Measurements from ENCODE around the gene DCTPP1.
A peak's percentile ranks its signal among the peaks of the same experiment; 100 is the strongest.

DCTPP1 gene

DNA sequence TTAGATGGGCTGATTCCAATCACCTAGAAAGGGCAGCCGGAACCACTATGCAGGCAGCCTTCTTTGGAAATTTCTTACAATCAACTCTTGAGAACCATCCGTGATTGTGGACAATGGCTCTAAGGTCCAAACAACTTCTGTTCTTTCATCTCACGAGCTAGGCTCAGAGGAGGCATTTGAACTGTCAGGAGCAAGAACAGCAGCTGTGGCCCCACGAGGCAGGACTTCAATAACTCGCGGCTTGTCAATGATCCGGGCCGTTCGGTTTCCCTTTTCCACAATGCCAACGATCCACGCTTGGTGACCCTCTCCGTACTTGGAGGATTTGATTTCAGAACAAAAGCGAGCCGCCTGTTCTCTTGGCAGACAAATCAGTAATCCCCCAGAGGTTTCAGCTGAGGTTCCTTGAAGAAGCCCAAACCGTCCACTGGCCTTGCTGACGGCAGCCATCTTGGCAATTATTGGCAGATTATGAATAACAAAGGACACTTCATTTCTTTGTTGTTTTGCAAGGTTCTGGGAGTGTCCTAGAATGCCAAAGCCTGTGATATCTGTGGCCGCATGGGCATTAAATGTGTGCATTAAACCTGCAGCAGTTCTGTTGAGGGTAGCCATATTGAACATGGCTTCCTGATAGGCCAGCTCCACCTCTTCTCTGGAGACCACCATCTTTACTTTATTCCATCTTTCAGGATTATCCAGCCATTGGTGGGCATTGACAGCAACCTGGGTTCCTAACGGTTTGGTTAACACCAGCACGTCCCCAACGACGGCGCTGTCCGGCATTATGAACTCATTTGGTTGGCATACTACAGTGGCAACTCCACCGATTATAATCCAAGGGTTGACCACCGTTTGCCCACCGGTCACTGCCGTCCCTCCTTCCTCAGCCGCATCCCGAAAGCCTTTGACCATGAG is 14.7 kb upstream of the DCTPP1 start:
- in situ Hi-C loops (cut with HindIII; ENCODE audit: low pct_unique_long_range_greater_than_20kb, low sequenced_read_pairs), result loop anchor here (25.0 kb wide), 1 partner anchor 193 kb away; no protein-coding TSS in a partner anchor
- no peak for DNase-seq (ENCODE audit: low read depth in 1 of 2, low spot score in 1 of 2)
- TF ChIP-seq JUND (IDR thresholded peaks at IDR 0.05; ENCODE audit: low read depth), result no peak

DNA sequence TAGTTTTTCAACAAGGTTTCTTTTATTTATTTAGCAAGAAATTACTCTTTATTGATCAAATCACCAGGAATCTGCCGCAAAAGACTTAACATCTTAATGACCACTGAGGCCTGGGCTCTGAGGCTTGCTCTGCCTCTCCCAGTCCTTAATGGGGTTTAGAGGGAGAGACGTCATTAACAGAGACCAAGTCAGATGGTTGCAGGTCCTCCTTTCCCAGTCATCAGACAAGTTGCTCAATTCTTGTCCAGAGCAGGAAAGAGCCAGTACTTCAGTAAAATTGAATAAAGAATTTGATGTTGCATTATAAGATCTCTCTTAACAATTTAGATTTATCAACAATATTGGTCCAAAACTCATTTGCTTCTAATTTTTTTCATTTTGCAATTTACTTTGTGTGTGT is 13.8 kb upstream of the DCTPP1 start:
- DNase-seq (ENCODE audit: low read depth in 1 of 2, low spot score in 1 of 2), result no peak
- in situ Hi-C loops (cut with HindIII; ENCODE audit: low pct_unique_long_range_greater_than_20kb, low sequenced_read_pairs), result loop anchor here (25.0 kb wide), 1 partner anchor 194 kb away; no protein-coding TSS in a partner anchor
- no peak for TF ChIP-seq JUND (IDR thresholded peaks at IDR 0.05; ENCODE audit: low read depth)

DNA sequence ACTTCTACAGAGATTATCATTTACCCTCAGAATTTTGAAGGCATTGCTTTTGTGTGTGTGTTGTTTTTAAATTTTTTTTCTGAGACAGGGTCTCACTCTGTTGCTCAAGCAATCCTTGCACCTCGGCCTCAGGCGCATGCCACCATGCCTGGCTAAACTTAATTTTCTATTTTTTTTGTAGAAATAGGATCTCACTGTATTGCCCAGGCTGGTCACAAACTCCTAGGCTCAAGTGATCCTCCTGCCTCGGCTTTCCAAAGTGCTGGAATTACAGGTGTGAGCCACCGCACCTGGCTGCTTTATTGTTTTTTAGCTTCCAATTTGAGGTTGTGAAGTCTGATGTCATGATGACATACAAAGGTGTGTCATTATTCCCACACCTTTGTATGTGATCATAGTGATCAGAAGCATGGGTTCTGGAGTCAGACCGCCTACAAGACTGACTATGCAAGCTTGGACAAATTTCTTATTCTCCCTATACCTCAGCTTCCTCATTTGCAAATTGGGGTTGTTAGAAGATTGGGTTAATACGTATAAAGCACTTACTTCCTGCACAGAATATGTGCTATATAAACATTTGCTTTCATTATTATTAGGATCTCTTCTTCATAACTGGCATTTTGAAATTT is 10.0 kb upstream of the DCTPP1 start:
- no peak for DNase-seq (ENCODE audit: low read depth in 1 of 2, low spot score in 1 of 2)
- in situ Hi-C loops (cut with HindIII; ENCODE audit: low pct_unique_long_range_greater_than_20kb, low sequenced_read_pairs), result loop anchor here (25.0 kb wide), 1 partner anchor 197 kb away; no protein-coding TSS in a partner anchor
- no peak for TF ChIP-seq JUND (IDR thresholded peaks at IDR 0.05; ENCODE audit: low read depth)

DNA sequence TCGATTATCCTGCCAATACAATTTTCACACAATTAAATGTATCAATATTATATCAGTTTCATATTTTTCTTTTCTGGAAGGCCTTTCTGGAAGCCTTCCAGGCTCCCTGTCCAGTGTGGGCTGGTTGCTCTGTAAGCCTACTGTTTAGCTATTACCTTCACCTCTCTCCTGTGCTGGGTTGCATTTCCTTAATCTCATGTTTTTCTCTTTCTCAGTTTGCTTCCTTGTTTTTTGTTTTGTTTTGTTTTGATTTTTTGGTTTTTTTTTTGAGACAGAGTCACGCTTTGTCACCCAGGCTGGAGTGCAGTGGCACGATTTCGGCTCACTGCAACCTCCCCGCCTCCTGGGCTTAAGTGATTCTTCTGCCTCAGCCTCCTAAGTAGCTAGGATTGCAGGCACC is 9.0 kb upstream of the DCTPP1 start:
- in situ Hi-C loops (cut with HindIII; ENCODE audit: low pct_unique_long_range_greater_than_20kb, low sequenced_read_pairs), result loop anchor here (25.0 kb wide), 1 partner anchor 198 kb away; no protein-coding TSS in a partner anchor
- no peak for DNase-seq (ENCODE audit: low read depth in 1 of 2, low spot score in 1 of 2)
- TF ChIP-seq JUND (IDR thresholded peaks at IDR 0.05; ENCODE audit: low read depth), result no peak

DNA sequence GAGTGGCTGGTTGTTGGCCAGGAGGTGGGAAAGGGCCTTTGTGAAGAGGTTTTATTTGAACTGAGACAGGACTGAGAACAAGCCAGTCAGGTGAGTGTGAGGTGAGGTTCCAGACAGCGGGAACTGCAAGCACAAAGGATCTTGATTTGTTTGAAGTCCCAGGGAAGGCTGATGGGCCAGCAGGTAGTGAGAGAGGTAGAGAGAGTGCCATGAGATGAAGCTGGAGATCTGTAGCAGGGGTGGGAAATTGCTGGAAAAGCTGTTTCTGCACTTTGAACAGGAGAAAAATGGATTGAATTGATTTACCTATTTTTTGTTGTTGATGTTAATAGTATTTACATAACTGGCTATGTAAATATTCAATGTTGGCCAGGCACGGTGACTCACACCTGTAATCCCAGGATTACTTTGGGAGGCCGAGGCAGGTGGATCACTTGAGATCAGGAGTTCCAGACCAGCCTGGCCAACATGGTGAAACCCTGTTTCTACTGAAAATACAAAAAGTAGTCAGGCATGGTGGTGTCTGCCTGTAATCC is 7.7 kb upstream of the DCTPP1 start:
- DNase-seq (ENCODE audit: low read depth in 1 of 2, low spot score in 1 of 2), result peak in 1 of 2 experiments; percentile 91
- in situ Hi-C loops (cut with HindIII; ENCODE audit: low pct_unique_long_range_greater_than_20kb, low sequenced_read_pairs), result loop anchor here (25.0 kb wide), 1 partner anchor 200 kb away; no protein-coding TSS in a partner anchor
- TF ChIP-seq JUND (IDR thresholded peaks at IDR 0.05; ENCODE audit: low read depth), result no peak

DNA sequence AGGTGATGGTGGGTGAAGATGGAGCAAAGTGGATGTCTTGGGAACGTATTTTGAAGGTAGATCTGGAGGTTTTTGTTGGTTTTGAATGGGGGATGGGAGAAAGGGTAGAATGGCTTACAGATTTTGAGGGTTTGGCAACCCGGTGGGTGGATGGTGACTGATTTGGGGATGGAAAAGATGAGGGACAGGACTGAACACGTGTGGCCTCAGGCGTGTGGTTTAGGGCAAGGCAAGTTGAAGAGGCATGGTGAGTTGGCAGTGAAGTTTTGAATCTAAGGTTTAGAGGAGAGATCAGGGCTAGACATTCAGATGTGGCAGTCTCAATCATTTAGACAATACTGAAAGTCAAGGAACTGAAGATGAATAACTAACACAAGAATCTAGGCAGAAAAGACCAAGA is 5.0 kb upstream of the DCTPP1 start:
- in situ Hi-C loops (cut with HindIII; ENCODE audit: low pct_unique_long_range_greater_than_20kb, low sequenced_read_pairs), result loop anchor here (25.0 kb wide), 1 partner anchor 202 kb away; no protein-coding TSS in a partner anchor
- no peak for TF ChIP-seq JUND (IDR thresholded peaks at IDR 0.05; ENCODE audit: low read depth)
- no peak for DNase-seq (ENCODE audit: low read depth in 1 of 2, low spot score in 1 of 2)

DNA sequence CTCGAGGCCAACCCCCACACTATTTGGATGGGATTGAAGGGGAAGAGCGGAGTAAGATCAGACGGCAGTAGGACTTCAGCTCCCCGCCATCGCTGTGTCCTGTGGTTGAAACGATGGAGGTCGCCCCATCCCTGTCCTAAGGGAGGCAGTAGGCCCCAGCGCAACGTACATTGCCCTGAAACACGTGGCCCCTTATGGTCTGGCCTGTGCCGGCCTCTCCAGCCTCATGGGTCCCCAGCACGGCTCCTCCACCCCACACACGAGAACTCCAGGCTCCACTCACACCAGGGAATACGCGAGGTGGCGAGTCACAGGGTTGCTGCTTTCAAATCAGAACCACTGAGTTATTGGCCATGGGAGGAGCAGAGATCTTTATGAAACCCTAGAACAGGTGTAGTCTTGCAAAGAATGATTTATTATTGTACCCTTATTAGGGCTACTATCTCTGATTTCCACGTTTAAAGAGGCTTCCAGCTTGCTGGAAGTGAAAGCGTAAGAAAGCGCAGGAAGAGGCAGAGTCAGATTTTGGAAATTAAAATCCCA is 669 bp upstream of the DCTPP1 start:
- in situ Hi-C loops (cut with HindIII; ENCODE audit: low pct_unique_long_range_greater_than_20kb, low sequenced_read_pairs), result loop anchor here (25.0 kb wide), 1 partner anchor 207 kb away; no protein-coding TSS in a partner anchor
- DNase-seq (ENCODE audit: low read depth in 1 of 2, low spot score in 1 of 2), result no peak
- TF ChIP-seq JUND (IDR thresholded peaks at IDR 0.05; ENCODE audit: low read depth), result no peak

DNA sequence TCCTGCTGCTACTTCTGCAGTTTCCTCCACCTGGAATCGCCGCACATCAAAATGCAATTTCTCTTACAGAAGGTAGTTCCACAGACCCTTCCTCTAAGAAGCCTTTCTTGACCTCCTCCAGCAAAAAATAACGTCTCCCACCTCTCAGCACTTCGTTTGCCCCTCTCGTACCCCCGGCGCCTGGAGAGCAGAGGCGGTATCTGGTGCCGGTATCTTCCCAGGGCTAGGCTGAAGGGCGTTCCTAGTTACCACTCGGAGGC is 482 bp downstream of the DCTPP1 start:
- in situ Hi-C loops (cut with HindIII; ENCODE audit: low pct_unique_long_range_greater_than_20kb, low sequenced_read_pairs), result loop anchor here (25.0 kb wide), 1 partner anchor 208 kb away; no protein-coding TSS in a partner anchor
- TF ChIP-seq JUND (IDR thresholded peaks at IDR 0.05; ENCODE audit: low read depth), result no peak
- DNase-seq (ENCODE audit: low read depth in 1 of 2, low spot score in 1 of 2), result no peak

DNA sequence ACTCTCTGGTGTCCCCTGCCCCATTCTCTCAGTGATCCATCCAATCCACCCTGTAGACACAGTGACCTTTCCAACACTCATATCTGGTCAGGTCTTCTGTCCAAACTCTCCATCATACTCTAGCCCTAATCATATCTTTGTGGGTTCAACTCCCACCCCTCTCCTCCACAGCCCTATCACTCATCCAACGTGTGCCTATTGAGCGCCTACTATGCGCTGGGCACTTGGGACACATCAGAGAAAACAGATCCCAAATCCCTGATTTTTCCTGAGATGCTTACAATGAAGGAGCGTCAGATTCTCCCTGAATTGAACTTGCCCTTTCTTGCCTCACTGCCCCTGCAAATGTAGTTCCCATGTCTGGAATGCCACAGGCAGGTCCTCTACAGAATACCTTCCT is 1.8 kb downstream of the DCTPP1 start:
- in situ Hi-C loops (cut with HindIII; ENCODE audit: low pct_unique_long_range_greater_than_20kb, low sequenced_read_pairs), result loop anchor here (25.0 kb wide), 1 partner anchor 209 kb away; no protein-coding TSS in a partner anchor
- no peak for TF ChIP-seq JUND (IDR thresholded peaks at IDR 0.05; ENCODE audit: low read depth)
- DNase-seq (ENCODE audit: low read depth in 1 of 2, low spot score in 1 of 2), result no peak

DNA sequence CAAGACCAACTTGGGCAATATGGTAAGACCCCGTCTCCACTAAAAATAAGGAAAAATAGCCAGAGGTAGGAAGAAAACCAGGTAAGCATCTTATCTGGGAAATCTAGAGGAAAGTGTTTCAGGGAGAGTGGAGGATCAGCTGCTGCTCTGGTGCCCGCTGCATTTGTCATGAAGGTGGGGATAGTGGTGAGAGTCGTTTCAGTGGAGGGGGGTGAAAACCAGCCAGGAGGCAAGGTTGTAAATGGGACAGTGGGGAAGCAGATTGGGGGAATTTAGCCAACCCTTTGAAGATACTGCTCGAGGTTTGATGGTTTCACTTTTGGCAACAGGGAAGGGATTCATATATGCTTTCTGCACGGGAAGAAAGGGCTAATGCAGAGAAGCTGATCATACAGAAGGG is 8.8 kb downstream of the DCTPP1 start:
- DNase-seq (ENCODE audit: low read depth in 1 of 2, low spot score in 1 of 2), result no peak
- TF ChIP-seq JUND (IDR thresholded peaks at IDR 0.05; ENCODE audit: low read depth), result no peak
- in situ Hi-C loops (cut with HindIII; ENCODE audit: low pct_unique_long_range_greater_than_20kb, low sequenced_read_pairs), result no loop called here

DNA sequence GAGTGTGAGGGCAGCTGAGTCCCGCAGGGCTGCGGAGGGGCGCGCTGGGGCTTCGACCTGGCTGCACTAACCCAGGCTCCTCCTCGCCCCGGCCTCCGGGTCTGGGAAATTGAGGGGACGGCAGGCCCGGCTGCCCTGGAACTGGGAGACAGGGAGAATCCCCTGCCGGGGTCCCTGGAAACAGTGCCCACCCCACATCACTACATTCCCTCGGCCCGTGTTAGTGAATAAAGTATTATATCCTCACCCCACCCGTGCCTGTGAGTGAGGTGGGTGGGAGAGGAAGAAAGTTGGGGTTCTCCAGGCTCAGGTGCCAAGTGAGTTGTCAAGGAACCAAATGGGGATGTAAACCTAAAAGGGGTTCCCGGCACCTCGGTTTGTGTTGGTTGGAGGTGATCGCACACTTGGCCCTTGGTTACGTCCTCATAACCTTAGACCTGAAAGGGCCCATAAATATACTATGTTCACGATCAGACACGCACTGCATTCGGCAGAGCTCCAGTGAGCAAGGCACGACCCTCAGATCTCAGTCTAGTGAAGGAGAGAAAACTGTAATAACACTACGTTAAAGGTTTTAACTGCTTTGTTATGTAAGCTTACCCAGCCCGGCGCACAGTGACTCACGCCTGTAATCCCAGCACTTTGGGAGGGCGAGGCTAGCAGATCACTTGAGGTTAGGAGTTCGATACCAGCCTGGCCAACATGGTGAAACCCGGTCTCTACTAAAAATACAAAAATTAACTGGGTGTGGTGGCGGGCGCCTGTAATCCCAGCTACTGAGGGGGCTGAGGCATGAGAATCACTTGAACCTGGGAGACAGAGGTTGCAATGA is 11.3 kb downstream of the DCTPP1 start:
- DNase-seq (ENCODE audit: low read depth in 1 of 2, low spot score in 1 of 2), result no peak
- no peak for TF ChIP-seq JUND (IDR thresholded peaks at IDR 0.05; ENCODE audit: low read depth)

More for the DNA sequence above, 11.3 kb downstream of the DCTPP1 start:
- in situ Hi-C loops (cut with HindIII; ENCODE audit: low pct_unique_long_range_greater_than_20kb, low sequenced_read_pairs), result no loop called here

Measured in T47D (cell line).